ENCODE results near the gene SUGP1.
"Not testable (repeated sequence)": the region's sequence is repeated elsewhere in the genome, so short reads cannot be mapped to it uniquely, and the experiment has no call there.

Gene SUGP1

DNA sequence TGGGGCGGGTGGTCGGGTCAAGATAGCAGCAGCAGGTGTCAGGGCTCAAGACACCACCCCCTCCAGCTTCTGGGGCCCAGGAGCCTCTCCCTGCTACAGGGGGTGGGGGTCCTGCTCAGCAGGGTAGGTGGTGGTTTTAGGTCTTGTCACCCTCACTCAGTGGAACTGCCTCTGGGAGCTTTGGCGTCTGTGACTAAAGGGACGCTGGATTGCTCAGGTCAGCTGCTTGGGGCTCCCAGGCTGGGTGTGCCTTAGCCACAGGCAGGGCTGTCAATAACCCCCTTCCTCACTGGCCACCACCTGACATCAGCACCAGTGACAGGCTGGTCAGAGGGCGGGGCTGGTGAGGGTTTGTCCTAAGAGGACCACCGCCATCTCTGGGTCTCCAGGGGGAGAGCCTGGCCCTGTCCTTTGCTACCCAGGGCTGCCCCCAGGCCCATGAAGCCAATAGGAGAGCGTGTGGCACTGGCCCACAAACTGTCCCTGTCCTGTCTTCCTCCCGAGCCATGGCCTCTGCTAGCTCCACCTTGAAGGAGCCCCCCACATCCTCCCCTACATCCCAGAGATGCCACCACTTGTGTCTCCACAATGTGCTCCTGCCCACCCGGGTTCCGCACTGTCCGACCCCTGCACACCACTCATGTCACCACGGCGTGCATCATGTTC is 36.7 kb upstream of the SUGP1 start:
- Histone ChIP-seq H3K4me3 (no peak overlapping the region), H3K27ac (no peak overlapping the region)
- no peak for DNase-seq (ENCODE audit: low spot score)
- TF ChIP-seq CTCF (IDR thresholded peaks at IDR 0.05), result no peak

DNA sequence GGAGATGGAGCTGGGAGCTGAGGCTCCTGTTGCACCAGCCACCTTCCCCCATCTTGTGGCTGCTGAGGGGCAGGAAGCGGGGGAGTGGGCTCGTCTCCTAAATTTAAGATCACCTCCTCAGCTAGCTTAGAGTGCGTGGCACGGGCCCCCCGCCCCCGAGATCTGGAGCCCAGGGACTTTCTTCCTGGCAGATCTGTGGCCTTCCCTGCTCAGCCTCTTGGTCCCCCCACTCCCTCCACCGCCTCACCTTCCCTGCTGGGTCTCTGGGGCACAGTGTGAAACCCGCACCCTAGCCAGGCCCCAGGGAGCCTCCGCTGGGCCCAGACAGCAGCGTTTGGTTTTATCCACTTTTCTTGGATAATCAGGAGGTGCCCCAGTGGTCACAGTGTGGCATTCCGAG is 36.2 kb upstream of the SUGP1 start:
- Histone ChIP-seq H3K4me3 (no peak overlapping the region), H3K27ac (no peak overlapping the region)
- TF ChIP-seq CTCF (IDR thresholded peaks at IDR 0.05), result no peak
- no peak for DNase-seq (ENCODE audit: low spot score)

- no peak for DNase-seq (ENCODE audit: low spot score)
- no peak overlapping the region for H3K4me3 ChIP-seq
- H3K27ac ChIP-seq, result no peak overlapping the region
- TF ChIP-seq CTCF (IDR thresholded peaks at IDR 0.05), result no peak
Observed at GRCh38 chr19:19355606-19356139, 35.4 kb upstream of the SUGP1 start.

DNA sequence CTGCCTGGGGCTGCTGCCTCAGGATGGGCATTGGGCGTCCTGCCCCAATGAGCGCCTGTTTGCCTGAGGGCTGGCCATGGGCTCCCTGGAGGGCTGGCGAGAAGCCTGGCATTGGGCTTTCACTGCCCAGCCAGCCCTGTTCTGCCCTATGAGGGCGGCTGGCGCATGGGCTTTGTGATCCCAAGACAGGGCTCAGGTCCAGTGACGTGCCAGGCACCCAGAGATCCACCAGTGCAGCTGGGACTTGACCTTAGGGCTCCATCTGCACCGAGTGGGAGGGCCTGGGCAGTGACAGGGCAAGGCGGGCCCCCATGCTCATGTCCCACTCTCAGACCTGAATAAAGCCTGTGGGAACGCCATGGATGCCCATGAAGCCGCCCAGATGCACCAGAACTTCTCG is 34.6 kb upstream of the SUGP1 start:
- Histone ChIP-seq H3K27ac (no peak overlapping the region), H3K4me3 (no peak overlapping the region)
- no peak for TF ChIP-seq CTCF (IDR thresholded peaks at IDR 0.05)
- DNase-seq (ENCODE audit: low spot score), result no peak

GRCh38 chr19:19354007-19354406 is 33.7 kb upstream of the SUGP1 start:
- DNase-seq (ENCODE audit: low spot score), result no peak
- Histone ChIP-seq H3K4me3 (no peak overlapping the region), H3K27ac (no peak overlapping the region)
- no peak for TF ChIP-seq CTCF (IDR thresholded peaks at IDR 0.05)

DNA sequence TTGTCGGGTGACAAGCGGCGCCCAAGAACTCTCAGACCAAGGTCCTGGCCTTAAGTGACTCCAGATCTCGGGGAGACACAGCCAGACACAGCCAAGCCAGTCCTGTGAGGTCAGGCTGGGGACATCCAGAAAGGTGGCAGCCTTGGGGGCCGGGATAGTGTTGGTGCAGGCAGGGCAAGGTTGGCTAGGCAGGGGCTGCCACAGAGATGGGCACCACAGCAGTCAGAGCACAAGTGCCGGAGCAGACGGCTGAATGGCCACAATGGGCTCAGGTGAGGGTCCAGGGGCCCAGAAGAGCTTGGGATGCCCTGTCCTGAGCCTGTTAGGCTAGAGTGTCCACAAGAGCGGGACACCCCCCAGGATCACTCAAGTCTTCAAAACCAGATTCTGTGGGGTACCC is 32.5 kb upstream of the SUGP1 start:
- no peak for TF ChIP-seq CTCF (IDR thresholded peaks at IDR 0.05)
- Histone ChIP-seq H3K27ac (no peak overlapping the region), H3K4me3 (no peak overlapping the region)
- DNase-seq (ENCODE audit: low spot score), result no peak

GRCh38 chr19:19350756-19351155 is 30.4 kb upstream of the SUGP1 start:
- not testable (repeated sequence) for DNase-seq (ENCODE audit: low spot score); H3K4me3 ChIP-seq; H3K27ac ChIP-seq

Measured in coronary artery (tissue), 2 donors.